AG04449 (cell line): ENCODE measurements around the gene PALLD.
"Not testable (repeated sequence)": the region's sequence is repeated elsewhere in the genome, so short reads cannot be mapped to it uniquely, and the experiment has no call there.

Experiments used
- CTCF ChIA-PET: fragments of 350-600 bp; formaldehyde crosslinking; extraction: SDS; loops from one replicate; lab custom pipeline; 2021; ENCODE audit warnings: antibody characterized with exemption; lab: Yijun Ruan, JAX
- POLR2A ChIA-PET: fragments of 400-600, 350-600 bp; formaldehyde crosslinking; extraction: SDS; loops from one replicate; lab custom pipeline; 2020; ENCODE audit warnings: antibody characterized with exemption, inconsistent platforms; lab: Yijun Ruan, JAX
- DNase-seq: peaks from one replicate; pipeline ENCODE4 v3.0.0-alpha.2; 2010; ENCODE audit warnings: low read depth, low spot score
- H3K4me3 ChIP-seq: 2 replicates; pipeline ENCODE4 v1.5.1; 2011; ENCODE audit warnings: low read depth, mild to moderate bottlenecking, control low read depth, low read length
- TF ChIP-seq, protein P1 (sequence below): IDR thresholded peaks from one replicate; pipeline ENCODE4 v1.5.1; 2011; ENCODE audit warnings: mild to moderate bottlenecking, moderate library complexity, low read length, control low read depth, inconsistent platforms; ENCODE audit not compliant: insufficient read depth; ENCODE audit errors: missing control alignments

Gene PALLD

DNA sequence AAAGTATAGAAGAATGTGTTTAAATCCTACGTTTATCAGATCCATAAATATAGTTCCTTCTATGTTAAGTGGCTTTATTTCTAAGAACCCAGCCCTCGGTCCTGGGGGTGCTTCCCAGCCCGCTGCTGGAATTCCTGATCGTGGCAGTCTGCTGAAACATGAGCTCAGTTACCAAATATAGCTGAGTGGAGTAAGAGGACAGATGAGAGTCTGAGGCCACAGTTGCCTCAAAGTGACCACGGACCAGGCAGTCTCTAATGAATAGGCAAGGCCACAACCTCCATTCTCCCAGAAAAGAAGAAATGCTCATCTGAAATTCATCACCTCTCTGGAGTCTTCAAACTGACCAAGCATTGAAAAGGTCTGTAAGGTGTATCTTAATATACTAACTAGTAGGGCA is at the start of gene PALLD:
Gene PALLD, plus strand, starts transcription at position 219 of the 400 bp plus-strand sequence.
- TF ChIP-seq, protein P1, sequence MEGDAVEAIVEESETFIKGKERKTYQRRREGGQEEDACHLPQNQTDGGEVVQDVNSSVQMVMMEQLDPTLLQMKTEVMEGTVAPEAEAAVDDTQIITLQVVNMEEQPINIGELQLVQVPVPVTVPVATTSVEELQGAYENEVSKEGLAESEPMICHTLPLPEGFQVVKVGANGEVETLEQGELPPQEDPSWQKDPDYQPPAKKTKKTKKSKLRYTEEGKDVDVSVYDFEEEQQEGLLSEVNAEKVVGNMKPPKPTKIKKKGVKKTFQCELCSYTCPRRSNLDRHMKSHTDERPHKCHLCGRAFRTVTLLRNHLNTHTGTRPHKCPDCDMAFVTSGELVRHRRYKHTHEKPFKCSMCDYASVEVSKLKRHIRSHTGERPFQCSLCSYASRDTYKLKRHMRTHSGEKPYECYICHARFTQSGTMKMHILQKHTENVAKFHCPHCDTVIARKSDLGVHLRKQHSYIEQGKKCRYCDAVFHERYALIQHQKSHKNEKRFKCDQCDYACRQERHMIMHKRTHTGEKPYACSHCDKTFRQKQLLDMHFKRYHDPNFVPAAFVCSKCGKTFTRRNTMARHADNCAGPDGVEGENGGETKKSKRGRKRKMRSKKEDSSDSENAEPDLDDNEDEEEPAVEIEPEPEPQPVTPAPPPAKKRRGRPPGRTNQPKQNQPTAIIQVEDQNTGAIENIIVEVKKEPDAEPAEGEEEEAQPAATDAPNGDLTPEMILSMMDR, result no peak
- ChIA-PET CTCF (interaction anchor here (0.8 to 1.5 kb wide), 3 partner anchors 11 to 53 kb away, joined by 3 read pairs; no protein-coding TSS in a partner anchor), POLR2A (no interaction called here)
- DNase-seq, result no peak
- H3K4me3 ChIP-seq, result no peak within 1 kb of the TSS

DNA sequence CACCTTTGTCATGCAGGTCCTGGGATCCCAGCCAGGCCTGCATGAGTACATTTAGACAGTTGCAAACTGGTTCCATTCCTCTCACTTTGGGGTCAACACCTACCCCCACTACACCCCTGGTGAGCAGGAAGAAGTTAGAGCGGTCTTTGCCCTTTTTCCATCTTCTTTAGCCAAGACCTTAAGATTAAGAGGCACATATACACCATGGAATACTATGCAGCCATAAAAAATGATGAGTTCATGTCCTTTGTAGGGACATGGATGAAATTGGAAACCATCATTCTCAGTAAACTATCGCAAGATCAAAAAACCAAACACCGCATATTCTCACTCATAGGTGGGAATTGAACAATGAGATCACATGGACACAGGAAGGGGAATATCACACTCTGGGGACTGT is 47.8 kb upstream of the PALLD start:
- POLR2A ChIA-PET, CTCF ChIA-PET, DNase-seq, H3K4me3 ChIP-seq: not testable (repeated sequence)

DNA sequence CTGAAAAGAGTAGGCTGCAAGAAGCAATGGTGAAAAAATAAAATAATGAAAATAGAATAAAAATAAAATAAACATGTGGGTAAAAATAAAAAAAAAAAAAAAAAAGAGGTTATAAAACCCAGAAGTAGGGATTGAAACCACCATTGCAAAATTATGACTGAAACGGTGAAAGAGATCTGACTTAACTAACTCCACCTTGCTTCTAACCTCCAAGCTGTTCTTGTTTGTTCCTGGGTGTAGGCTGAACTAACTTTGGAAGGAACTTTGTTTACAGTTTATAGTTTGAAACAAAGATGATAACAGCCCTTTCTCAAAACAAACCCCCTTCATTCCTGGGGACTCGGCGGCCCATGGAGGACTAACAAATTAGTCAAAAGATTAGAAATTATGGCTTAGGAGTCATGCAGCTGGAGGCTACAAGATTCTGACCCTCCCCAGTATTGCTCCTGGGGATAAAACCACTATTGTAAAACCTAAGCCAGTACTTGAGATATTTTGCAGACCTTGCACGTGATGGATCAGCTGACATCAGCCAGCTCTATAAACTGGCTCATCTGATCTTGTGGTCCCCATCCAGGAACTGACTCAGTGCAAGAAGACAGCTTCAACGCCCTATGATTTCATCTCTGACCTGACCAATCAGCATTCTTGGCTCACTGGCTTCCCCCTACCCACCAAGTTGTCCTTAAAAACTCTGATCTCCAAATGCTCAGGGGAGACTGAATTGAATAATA is 47.0 kb upstream of the PALLD start:
- H3K4me3 ChIP-seq, result no peak overlapping the region
- ChIA-PET CTCF (no interaction called here), POLR2A (interaction anchor here (0.7 kb wide), 1 partner anchor 22 kb away, joined by 3 read pairs; no protein-coding TSS in a partner anchor)
- TF ChIP-seq, protein P1, result no peak
- no peak for DNase-seq

DNA sequence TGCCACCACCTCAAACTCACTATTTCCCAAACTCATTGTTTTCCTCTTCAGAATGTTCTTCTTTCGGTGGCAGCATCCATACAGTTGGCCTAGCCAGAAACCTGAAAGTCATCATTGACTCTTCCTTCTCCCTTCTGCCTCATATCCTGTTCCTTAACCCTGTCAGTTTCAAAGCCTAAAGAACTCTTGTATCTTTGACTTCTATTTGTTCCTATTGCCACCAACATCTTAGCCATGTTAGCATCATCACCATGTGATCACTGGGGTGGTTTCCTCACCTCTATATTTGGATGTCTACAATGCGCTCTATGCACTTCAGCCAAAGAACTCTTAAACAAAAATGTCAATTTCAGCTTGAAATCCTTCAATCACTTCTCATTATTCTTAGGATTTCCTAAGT is 45.5 kb upstream of the PALLD start:
- H3K4me3 ChIP-seq, result no peak overlapping the region
- TF ChIP-seq, protein P1, result no peak
- ChIA-PET CTCF (interaction anchor here (1.5 kb wide), 1 partner anchor 472 kb away, joined by 4 read pairs; no protein-coding TSS in a partner anchor), POLR2A (no interaction called here)
- no peak for DNase-seq

DNA sequence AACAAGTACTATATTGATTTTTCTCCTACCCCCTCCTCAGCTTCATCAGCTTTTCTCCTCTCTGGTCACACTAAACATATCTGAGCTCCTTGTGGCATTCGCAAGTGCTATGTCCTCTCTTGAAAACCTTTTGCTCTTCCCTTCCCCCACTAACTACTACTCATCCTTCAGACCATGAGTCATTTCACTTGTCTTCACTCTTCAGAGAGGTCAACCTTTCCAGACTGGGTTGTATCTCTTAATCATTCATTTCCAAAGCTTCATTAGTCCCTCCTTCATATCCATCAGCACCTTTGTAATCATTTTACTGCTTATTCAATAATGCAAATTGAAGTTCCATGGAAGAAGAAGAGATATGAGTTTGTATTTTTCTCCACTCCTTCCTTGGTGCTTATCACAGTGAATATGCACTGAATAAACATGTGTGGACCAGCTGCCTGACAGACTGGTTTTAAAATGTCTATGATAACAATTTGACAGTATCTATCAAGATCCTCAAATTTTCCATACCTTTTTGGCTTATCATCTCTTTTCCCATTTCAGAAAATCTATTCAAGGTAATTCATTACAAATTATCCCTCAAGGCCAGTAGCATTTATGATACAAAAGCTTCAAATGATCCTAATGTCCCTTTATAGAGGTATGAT is 45.0 kb upstream of the PALLD start:
- ChIA-PET POLR2A (no interaction called here), CTCF (interaction anchor here (1.5 kb wide), 1 partner anchor 471 kb away, joined by 4 read pairs; no protein-coding TSS in a partner anchor)
- TF ChIP-seq, protein P1, result no peak
- H3K4me3 ChIP-seq, result no peak overlapping the region
- no peak for DNase-seq

DNA sequence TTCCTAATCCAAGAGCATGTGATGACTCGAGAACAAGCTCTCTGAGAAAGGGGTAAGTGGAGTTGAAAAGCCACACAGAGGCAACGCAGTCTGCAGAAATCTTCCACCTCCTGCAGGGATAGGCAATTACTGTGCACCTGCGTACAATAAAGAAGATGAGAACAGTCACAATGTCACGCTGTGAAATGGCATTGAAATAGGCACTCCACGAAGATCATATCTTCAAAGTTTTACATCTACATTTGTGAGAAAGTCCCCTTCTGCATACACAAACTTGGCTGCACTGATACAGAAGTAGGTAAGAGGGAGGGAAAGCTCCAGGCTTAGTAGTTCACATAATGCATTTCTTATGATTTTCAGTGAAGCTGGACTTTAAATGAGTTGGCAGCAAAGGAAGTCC is 43.7 kb upstream of the PALLD start:
- POLR2A ChIA-PET, result no interaction called here
- TF ChIP-seq, protein P1, result no peak
- no peak overlapping the region for H3K4me3 ChIP-seq
- CTCF ChIA-PET, result no interaction called here
- DNase-seq, result no peak

DNA sequence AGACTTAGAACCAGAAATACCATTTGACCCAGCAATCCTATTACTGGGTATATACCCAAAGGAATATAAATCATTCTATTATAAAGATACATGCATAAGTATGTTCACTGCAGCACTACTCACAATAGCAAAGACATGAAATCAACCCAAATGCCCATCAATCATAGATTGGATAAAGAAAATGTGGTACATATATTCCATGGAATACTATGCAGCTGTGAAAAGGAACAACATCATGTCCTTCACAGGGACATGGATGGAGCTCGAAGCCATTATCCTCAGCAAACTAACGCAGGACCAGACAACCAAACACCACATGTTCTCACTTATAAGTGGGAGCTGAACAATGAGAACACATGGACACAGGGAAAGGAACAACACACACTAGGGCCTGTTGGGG is 38.6 kb upstream of the PALLD start:
- CTCF ChIA-PET, H3K4me3 ChIP-seq, POLR2A ChIA-PET, DNase-seq: not testable (repeated sequence)
